Breast epithelium (tissue), 3 donors: ENCODE data around the gene CDK6.
A peak's percentile ranks its signal among the peaks of the same experiment; 100 is the strongest.

Experiments used
- CTCF ChIP-seq, 3 donors: fragments of 450-650 bp; IDR thresholded peaks; one replicate each; pipeline ENCODE4 v1.5.1; 2016 to 2017; ENCODE audit warnings: antibody characterized with exemption in 3 of 3, mild to moderate bottlenecking in 3 of 3, moderate library complexity in 3 of 3
- POLR2A ChIP-seq: fragments of 450-650 bp; IDR thresholded peaks from one replicate; pipeline ENCODE4 v1.6.1; 2016; ENCODE audit warnings: antibody characterized with exemption, mild to moderate bottlenecking, moderate library complexity
- POLR2AphosphoS5 ChIP-seq, 3 donors: sonication (generic); formaldehyde crosslinking; IDR thresholded peaks; one replicate each; pipeline ENCODE4 v1.6.1; 2017; ENCODE audit warnings: antibody characterized with exemption in 3 of 3

DNA sequence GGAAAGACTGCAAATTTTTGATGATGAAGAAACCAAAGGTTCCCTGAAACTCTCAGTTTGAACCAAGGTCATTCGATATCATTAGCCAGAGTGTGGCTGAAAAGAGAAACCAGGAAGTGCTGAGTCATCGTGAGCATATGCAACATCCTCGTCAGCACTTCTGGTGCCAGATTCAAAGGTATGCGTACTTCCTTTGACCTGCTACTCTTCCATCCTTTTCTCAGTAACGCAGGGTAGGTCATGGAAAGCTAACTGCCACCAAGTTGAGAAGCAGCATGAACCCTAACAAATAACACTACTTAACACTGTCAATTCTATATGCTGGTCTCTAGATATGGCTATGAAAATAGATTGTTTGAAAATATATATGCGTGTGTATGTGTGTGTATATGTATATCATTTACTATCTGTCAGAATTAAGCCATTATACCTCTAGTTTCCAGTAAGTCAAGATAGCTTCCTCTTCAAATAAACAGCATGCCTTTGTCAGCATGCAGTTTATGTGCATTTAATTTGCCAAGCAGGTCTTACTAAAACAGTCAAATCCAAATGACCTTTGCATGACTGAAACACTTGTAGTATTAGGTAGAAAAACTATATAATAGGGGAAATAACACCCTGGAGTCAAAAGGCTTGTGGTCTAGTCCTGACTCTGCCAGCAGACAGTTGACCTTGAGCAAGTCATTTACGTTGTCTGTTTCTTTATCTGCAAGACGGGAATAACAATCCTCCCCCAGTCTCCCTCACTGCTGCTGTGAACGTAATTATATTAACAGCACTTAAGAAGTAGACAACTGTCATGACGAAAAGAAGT, 26.4 kb downstream of the CDK6 start:
- TF ChIP-seq CTCF (IDR thresholded peaks at IDR 0.05) (no peak), POLR2A (no peak), POLR2AphosphoS5 (IDR thresholded peaks at IDR 0.05) (peak in 2 of 3 donors; percentile 56 to 59)
